ENCODE results near the gene CDH5. TPM values are rescaled to one million over a fixed set of nuclear protein-coding genes. Genes with fewer than 3 reads are reported as not detected.

Gene CDH5
- 10 to 100 TPM in 5 of 6 experiments, 1 to 10 TPM in 1; 9.0 to 25.7 (median 15.4) TPM for total RNA-seq
- long read RNA-seq, partial matches to known transcripts: 1 of 1 reads
- long read RNA-seq, other reads (novel, unspliced or antisense): 0 of 1 reads

DNA sequence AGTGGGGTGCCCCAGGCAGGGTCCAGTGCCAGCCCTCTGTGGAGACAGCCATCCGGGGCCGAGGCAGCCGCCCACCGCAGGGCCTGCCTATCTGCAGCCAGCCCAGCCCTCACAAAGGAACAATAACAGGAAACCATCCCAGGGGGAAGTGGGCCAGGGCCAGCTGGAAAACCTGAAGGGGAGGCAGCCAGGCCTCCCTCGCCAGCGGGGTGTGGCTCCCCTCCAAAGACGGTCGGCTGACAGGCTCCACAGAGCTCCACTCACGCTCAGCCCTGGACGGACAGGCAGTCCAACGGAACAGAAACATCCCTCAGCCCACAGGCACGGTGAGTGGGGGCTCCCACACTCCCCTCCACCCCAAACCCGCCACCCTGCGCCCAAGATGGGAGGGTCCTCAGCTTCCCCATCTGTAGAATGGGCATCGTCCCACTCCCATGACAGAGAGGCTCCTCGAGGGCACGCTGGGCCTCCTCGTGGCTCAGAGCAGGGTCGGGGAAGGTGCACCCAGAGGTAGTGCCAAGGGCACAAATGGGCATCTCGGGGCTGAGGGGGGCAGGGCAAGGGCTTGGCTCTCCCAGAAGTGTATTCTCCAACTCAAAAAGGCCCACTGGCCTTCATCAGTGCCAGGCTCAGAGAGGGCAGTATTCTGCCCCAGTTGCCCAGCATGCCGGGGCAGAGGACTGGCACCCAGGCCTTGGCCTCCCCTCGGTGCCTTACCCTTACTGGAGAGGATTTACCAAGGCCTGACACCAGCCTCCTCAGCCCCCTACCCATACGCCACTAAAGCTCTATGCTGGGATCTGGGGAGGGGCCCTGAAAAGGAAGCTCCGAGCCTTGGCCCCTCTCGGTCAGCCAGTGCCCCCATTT lies at the start of gene CDH5:
Gene CDH5 (plus strand): TSS at position 259 of the 867 bp plus-strand sequence. CDS start 12,647 bp downstream, outside the sequence.
- Histone ChIP-seq H3K27me3 (no peaks in the 10 kb centered on the region), H3K27ac (peak within 1 kb of the TSS; percentile 47 to 82 (median 57)), H3K4me3 (peak within 1 kb of the TSS; percentile 34 to 40 (median 36)), H3K9me3 (no peaks in the 10 kb centered on the region), H3K36me3 (no peaks in the 10 kb centered on the region), H3K4me1 (peaks cover 0 to 7% (median 0%) of the 10 kb centered on the region in 4 donors)
- ATAC-seq (peak; percentile 41 to 60 (median 56)), DNase-seq (peak in 2 of 3 donors; percentile 67 to 70)
- WGBS (ENCODE audit: insufficient coverage, low coverage, low lambda C conversion rate, missing lambda C conversion rate): no CpG with 5 or more reads among the region's 25 CpGs
- TF ChIP-seq, protein P1, sequence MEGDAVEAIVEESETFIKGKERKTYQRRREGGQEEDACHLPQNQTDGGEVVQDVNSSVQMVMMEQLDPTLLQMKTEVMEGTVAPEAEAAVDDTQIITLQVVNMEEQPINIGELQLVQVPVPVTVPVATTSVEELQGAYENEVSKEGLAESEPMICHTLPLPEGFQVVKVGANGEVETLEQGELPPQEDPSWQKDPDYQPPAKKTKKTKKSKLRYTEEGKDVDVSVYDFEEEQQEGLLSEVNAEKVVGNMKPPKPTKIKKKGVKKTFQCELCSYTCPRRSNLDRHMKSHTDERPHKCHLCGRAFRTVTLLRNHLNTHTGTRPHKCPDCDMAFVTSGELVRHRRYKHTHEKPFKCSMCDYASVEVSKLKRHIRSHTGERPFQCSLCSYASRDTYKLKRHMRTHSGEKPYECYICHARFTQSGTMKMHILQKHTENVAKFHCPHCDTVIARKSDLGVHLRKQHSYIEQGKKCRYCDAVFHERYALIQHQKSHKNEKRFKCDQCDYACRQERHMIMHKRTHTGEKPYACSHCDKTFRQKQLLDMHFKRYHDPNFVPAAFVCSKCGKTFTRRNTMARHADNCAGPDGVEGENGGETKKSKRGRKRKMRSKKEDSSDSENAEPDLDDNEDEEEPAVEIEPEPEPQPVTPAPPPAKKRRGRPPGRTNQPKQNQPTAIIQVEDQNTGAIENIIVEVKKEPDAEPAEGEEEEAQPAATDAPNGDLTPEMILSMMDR (IDR thresholded peaks at IDR 0.05): no peak
- peak; percentile 30 for TF ChIP-seq POLR2A (IDR thresholded peaks at IDR 0.05)
- intact Hi-C loops (cut with DNase I): no loop called here

- intact Hi-C loops (cut with DNase I): no loop called here
- Histone ChIP-seq H3K36me3 (no peaks in the 10 kb centered on the region), H3K27me3 (no peaks in the 10 kb centered on the region), H3K4me3 (no peak overlapping the region), H3K27ac (no peak overlapping the region), H3K4me1 (no peaks in the 10 kb centered on the region), H3K9me3 (no peaks in the 10 kb centered on the region)
- 31% methylated on average over 1 of the region's 1 CpG for WGBS (ENCODE audit: insufficient coverage, low coverage, low lambda C conversion rate, missing lambda C conversion rate)
- no peak for ATAC-seq
- TF ChIP-seq, protein P1 (IDR thresholded peaks at IDR 0.05): no peak
- TF ChIP-seq POLR2A (IDR thresholded peaks at IDR 0.05): no peak
- DNase-seq: no peak
Observed at GRCh38 chr16:66318505-66318904, 48.0 kb upstream of the CDH5 start.

DNA sequence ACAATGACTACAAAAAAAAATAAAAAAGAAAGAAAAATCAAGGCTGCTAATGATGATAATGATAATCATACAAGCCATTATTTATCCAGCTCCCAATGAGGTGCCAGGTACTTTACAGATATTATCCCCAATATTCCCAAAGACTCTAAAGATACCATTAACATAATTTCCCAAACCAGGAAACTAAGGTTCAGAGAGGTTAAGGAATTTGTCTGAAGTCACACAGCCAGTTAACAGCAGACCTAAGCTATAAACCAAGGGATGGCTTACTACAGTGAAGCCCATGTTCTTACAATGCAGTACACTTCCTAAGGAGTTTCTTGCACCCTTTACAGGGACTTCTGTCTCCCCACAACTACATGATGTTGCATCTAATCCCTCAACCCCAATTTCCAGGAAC lies 45.7 kb upstream of the CDH5 start:
- no peaks in the 10 kb centered on the region for H3K36me3 ChIP-seq
- intact Hi-C loops (cut with DNase I): no loop called here
- TF ChIP-seq POLR2A (IDR thresholded peaks at IDR 0.05): no peak
- TF ChIP-seq, protein P1 (IDR thresholded peaks at IDR 0.05): no peak
- no peaks in the 10 kb centered on the region for H3K27me3 ChIP-seq
- ATAC-seq (no peak), DNase-seq (no peak)
- no peak overlapping the region for H3K4me3 ChIP-seq
- no peak overlapping the region for H3K27ac ChIP-seq
- H3K9me3 ChIP-seq: no peaks in the 10 kb centered on the region
- H3K4me1 ChIP-seq: no peaks in the 10 kb centered on the region

DNA sequence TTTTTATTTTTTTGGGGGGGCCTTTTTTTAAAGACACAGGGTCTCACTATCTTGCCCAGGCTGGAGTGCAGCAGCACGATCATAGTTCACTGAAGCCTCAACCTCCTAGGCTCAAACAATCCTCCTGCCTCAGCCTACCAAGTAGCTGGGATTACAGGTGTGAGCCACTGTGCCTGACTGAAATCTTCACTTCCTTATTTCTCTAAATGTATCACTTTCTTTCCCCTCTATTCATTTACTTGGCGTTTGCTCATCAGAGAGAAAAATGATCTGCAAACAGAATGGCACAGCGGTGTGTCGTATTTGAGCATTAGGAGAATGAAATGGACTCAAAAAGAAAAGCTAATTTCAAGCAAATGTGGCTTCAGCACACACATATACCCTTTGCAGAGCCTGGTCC lies 44.3 kb upstream of the CDH5 start:
- intact Hi-C loops (cut with DNase I): no loop called here
- Histone ChIP-seq H3K36me3 (no peaks in the 10 kb centered on the region), H3K27ac (no peak overlapping the region), H3K9me3 (no peaks in the 10 kb centered on the region), H3K4me3 (no peak overlapping the region), H3K27me3 (no peaks in the 10 kb centered on the region), H3K4me1 (peaks cover 0 to 5% (median 0%) of the 10 kb centered on the region in 4 donors)
- DNase-seq (no peak), ATAC-seq (no peak)
- 39% methylated on average over 4 of the region's 4 CpGs for WGBS (ENCODE audit: insufficient coverage, low coverage, low lambda C conversion rate, missing lambda C conversion rate)
- TF ChIP-seq, protein P1 (IDR thresholded peaks at IDR 0.05): no peak
- TF ChIP-seq POLR2A (IDR thresholded peaks at IDR 0.05): no peak
